Aorta (tissue), 5 donors: ENCODE data around the gene FBXO42. TPM values are rescaled to one million over a fixed set of nuclear protein-coding genes. Genes with fewer than 3 reads are reported as not detected.
"Not testable (repeated sequence)": the region's sequence is repeated elsewhere in the genome, so short reads cannot be mapped to it uniquely, and the experiment has no call there.

ENCODE experiments used
- ATAC-seq: fragments of 200-7000 bp; cut with Tn5 transposase; one replicate; pipeline ENCODE4 v1.9.1; 2022; ENCODE audit warnings: moderate library complexity; ENCODE audit not compliant: low FRiP score
- DNase-seq, 2 donors: peaks; one replicate each; pipeline ENCODE4 v3.0.0-alpha.2; 2020
- H3K27ac ChIP-seq, 2 donors: one replicate each; pipeline ENCODE4 v1.5.1; 2013; ENCODE audit warnings: low read length in 2 of 2, mild to moderate bottlenecking in 2 of 2, moderate library complexity in 2 of 2, control low read depth in 1 of 2, inconsistent platforms in 1 of 2, low read depth in 1 of 2
- H3K27me3 ChIP-seq, 2 donors: one replicate each; pipeline ENCODE4 v1.6.1; 2013; ENCODE audit warnings: control low read depth in 1 of 2, low read length in 1 of 2, mild to moderate bottlenecking in 1 of 2, moderate library complexity in 1 of 2; ENCODE audit not compliant: insufficient read depth in 2 of 2, control insufficient read depth in 1 of 2
- H3K36me3 ChIP-seq, 2 donors: one replicate each; pipeline ENCODE4 v1.6.1; 2013; ENCODE audit warnings: control low read depth in 1 of 2, low read length in 1 of 2, mild to moderate bottlenecking in 1 of 2; ENCODE audit not compliant: insufficient read depth in 2 of 2, control insufficient read depth in 1 of 2
- H3K4me1 ChIP-seq, 2 donors: one replicate each; pipeline ENCODE4 v1.6.1; 2013; ENCODE audit warnings: low read length in 2 of 2, control low read depth in 1 of 2, mild to moderate bottlenecking in 1 of 2, moderate library complexity in 1 of 2; ENCODE audit not compliant: insufficient read depth in 2 of 2, control insufficient read depth in 1 of 2
- H3K4me3 ChIP-seq, 2 donors: one replicate each; pipeline ENCODE4 v1.5.1; 2013; ENCODE audit warnings: low read length in 2 of 2, control low read depth in 1 of 2, mild to moderate bottlenecking in 1 of 2
- H3K9me3 ChIP-seq: one replicate; pipeline ENCODE4 v1.6.1; 2013; ENCODE audit warnings: mild to moderate bottlenecking, low read length; ENCODE audit not compliant: control insufficient read depth
- WGBS, 2 donors: extraction: QIAGEN DNeasy Blood & Tissue Kit; methylation state at CpG; one replicate each; pipeline ENCODE4 v1.1.7; 2013; 5-methylcytosine and 5-hydroxymethylcytosine counted together
- intact Hi-C, 2 donors: fragments of 100-400 bp; cut with DNase I; formaldehyde crosslinking; loops; one replicate each; pipeline versions ENCODE4 v1.14.2 to v1.15.0; 2022
- polyA plus RNA-seq, 2 donors: library from polyadenylated mRNA; stranded (reverse); fragments of 200-250 nt; gene quantifications; one replicate each; pipeline ENCODE4 v1.2.3, GENCODE V29; 2013
- total RNA-seq, 2 donors: library from RNA; stranded (reverse); fragmentation: NEBNext Ultra II Directional; extraction: Animal tissue kit (Norgen Biotek cat#: 25700); gene quantifications; one replicate each; pipeline ENCODE4 v1.2.1, GENCODE V29; 2021
- donor health status: healthy with polysubstance abuse.
- donor health status: Bipolar disorder and iron deficiency.
- donor health status: DM: no; HTN: no; CAD: no.
- donor health status: DM: no; HTN: no; CAD: no.
- donor health status: DM: yes; HTN: yes; CAD: no.

Gene FBXO42
- total and polyA plus RNA-seq, 4 donors, result 9.4 to 33.3 (median 32.9) TPM

GRCh38 chr1:16266411-16267118 is 85.7 kb downstream of the FBXO42 start:
- no peaks in the 10 kb centered on the region for H3K27me3 ChIP-seq
- no peaks in the 10 kb centered on the region for H3K36me3 ChIP-seq
- H3K9me3 ChIP-seq, result no peaks in the 10 kb centered on the region
- peak; percentile 15 for ATAC-seq
- DNase-seq, result no peak
- 39 to 48% methylated on average over 4 of the region's 4 CpGs for WGBS, 2 donors
- H3K4me3 ChIP-seq, result no peak overlapping the region
- no peak overlapping the region for H3K27ac ChIP-seq
- H3K4me1 ChIP-seq, result peaks cover 3 to 6% of the 10 kb centered on the region in 2 donors
- intact Hi-C loops, result no loop called here

- ATAC-seq (no peak), DNase-seq (no peak)
- Histone ChIP-seq H3K4me3 (no peak overlapping the region), H3K9me3 (no peaks in the 10 kb centered on the region), H3K36me3 (no peaks in the 10 kb centered on the region), H3K27ac (no peak overlapping the region), H3K4me1 (peaks cover 2 to 3% of the 10 kb centered on the region in 2 donors), H3K27me3 (no peaks in the 10 kb centered on the region)
- intact Hi-C loops, result no loop called here
- 98 to 100% methylated on average over 1 of the region's 1 CpG for WGBS, 2 donors
These were observed 90.2 kb downstream of the FBXO42 start for GRCh38 chr1:16262067-16262466.

- peaks cover 0 to 3% of the 10 kb centered on the region in 2 donors for H3K4me1 ChIP-seq
- peak overlapping the region in 1 of 2 donors; percentile 82 for H3K27ac ChIP-seq
These were observed 91.5 kb downstream of the FBXO42 start for GRCh38 chr1:16260814-16261213.

DNA sequence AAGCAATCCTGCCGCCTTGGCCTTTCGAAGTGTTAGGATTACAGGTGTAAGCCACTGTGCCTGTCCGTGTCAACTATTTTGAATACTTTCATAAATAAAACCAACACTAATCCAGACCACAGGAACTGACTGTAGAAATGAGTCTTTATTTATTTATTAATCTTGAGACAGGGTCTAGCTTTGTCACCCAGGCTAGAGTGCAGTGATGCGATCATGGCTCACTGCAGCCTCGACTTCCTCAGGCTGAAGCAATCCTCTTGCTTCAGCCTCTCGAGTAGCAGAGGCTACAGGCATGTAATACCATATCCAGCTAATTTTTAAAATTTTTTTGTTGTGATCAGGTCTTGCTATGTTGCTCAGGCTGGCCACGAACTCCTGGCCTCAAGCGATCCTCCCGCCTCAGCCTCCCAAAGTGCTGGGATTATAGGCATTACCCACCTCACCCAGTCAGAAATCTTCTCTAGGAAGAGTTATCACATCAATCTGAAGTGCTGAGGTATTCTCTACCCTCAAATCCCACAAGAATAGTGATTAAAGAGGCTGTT is 93.6 kb downstream of the FBXO42 start:
- intact Hi-C loops, result no loop called here
- 95 to 97% methylated on average over 9 of the region's 9 CpGs for WGBS, 2 donors

More at GRCh38 chr1:16260814-16261213, 91.5 kb downstream of the FBXO42 start:
- intact Hi-C loops, result no loop called here
- Histone ChIP-seq H3K36me3 (no peaks in the 10 kb centered on the region), H3K9me3 (no peaks in the 10 kb centered on the region), H3K27me3 (no peaks in the 10 kb centered on the region), H3K4me3 (no peak overlapping the region)
- 6 to 10% methylated on average over 1 of the region's 1 CpG for WGBS, 2 donors
- no peak for ATAC-seq
- DNase-seq, result no peak

DNA sequence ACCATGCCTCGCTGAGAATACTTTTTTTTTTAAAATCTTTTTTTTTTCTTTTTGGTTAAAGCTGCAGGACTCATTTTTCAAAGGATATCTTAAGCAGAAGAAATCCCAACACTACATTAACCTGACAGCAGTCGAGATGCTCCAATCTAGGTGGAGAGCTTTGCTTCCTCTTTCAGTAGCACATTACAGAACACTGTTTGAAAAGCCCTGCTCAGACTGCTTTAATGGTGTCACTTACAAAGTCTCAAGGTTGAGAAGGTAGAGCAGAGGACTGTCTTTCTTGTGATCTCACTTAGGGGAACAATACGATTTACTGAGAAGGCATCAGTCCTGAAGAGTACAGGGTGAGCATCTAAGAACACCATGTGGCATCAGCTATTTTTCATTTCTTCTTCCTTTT is 94.3 kb downstream of the FBXO42 start:
- Histone ChIP-seq H3K27ac (no peak overlapping the region), H3K4me3 (no peak overlapping the region), H3K27me3 (no peaks in the 10 kb centered on the region), H3K4me1 (peaks cover 4 to 13% of the 10 kb centered on the region in 2 donors), H3K36me3 (no peaks in the 10 kb centered on the region), H3K9me3 (no peaks in the 10 kb centered on the region)
- no peak for ATAC-seq
- intact Hi-C loops, result no loop called here
- WGBS, 2 donors, result 96% methylated on average over 3 of the region's 3 CpGs
- DNase-seq, result no peak

More for the DNA sequence above, 93.6 kb downstream of the FBXO42 start:
- H3K4me3 ChIP-seq, result no peak overlapping the region
- ATAC-seq (no peak), DNase-seq (no peak)
- H3K9me3 ChIP-seq, result no peaks in the 10 kb centered on the region
- peaks cover 4 to 10% of the 10 kb centered on the region in 2 donors for H3K4me1 ChIP-seq
- no peaks in the 10 kb centered on the region for H3K27me3 ChIP-seq
- no peaks in the 10 kb centered on the region for H3K36me3 ChIP-seq
- no peak overlapping the region for H3K27ac ChIP-seq

DNA sequence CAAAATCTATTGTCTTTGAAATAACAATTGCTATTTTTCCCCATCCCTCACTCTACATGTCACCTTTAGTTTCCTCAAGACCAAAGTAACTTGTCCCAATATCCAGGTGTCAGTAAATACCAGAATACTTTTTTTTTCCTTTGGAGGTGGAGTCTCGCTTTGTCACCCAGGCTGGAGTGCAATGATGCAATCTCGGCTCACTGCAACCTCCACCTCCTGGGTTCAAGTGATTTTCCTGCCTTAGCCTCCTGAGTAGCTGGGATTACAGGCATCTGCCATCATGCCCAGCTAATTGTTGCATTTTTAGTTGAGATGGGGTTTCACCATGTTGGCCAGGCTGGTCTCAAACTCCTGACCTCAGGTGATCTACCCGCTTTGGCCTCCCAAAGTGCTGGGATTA is 94.7 kb downstream of the FBXO42 start:
- H3K27ac ChIP-seq, ATAC-seq, H3K36me3 ChIP-seq, intact Hi-C loops, H3K4me3 ChIP-seq, H3K27me3 ChIP-seq, DNase-seq, H3K9me3 ChIP-seq: not testable (repeated sequence)
- H3K4me1 ChIP-seq, result peaks cover 4 to 13% of the 10 kb centered on the region in 2 donors
- WGBS, 2 donors, result 97 to 100% methylated on average over 3 of the region's 3 CpGs

DNA sequence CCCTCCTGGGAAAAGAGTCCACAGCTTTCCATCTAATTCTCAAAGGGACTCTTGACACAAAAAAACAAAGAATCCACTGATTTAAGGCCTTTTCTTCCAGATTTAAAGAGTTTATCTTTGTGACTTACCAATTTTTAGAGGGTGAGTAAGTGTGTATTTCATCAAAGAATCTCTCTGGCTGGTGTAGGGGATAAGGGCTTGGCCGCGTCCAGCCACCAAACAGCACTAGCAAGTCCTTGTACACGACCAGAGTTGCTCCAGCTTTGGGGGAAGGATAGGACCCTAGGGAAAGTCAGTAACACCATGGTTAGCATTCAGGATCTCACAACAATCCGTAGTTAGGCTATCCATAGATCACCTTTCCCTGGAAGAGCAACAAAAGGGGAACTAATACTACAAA is 95.8 kb downstream of the FBXO42 start:
- WGBS, 2 donors, result 69 to 76% methylated on average over 4 of the region's 4 CpGs
- peak in 1 of 2 donors; percentile 49 for DNase-seq
- Histone ChIP-seq H3K36me3 (peaks cover 3 to 4% of the 10 kb centered on the region in 2 donors), H3K27ac (no peak overlapping the region), H3K4me3 (no peak overlapping the region), H3K27me3 (no peaks in the 10 kb centered on the region), H3K4me1 (peaks cover 8 to 13% of the 10 kb centered on the region in 2 donors), H3K9me3 (no peaks in the 10 kb centered on the region)
- ATAC-seq, result no peak
- intact Hi-C loops, result no loop called here

- peaks cover 12 to 13% of the 10 kb centered on the region in 2 donors for H3K4me1 ChIP-seq
- 37 to 38% methylated on average over 4 of the region's 4 CpGs for WGBS, 2 donors
- intact Hi-C loops, result loop anchor here (5.0 kb wide), 1 partner anchor 38 kb away; no protein-coding TSS in a partner anchor
- peaks cover 4 to 5% of the 10 kb centered on the region in 2 donors for H3K36me3 ChIP-seq
- no peaks in the 10 kb centered on the region for H3K27me3 ChIP-seq
- no peak for ATAC-seq
- no peaks in the 10 kb centered on the region for H3K9me3 ChIP-seq
- H3K4me3 ChIP-seq, result no peak overlapping the region
- H3K27ac ChIP-seq, result peak overlapping the region in 1 of 2 donors; percentile 56
- peak in 1 of 2 donors; percentile 11 for DNase-seq
These were observed 97.9 kb downstream of the FBXO42 start for GRCh38 chr1:16254263-16254928.
